NK-92 (cell line): ENCODE measurements around the gene TP53I13.
"Not testable (repeated sequence)": the region's sequence is repeated elsewhere in the genome, so short reads cannot be mapped to it uniquely, and the experiment has no call there.

Experiments used
- DNase-seq: peaks from one replicate; lab custom pipeline; 2025; ENCODE audit not compliant: unreplicated experiment; lab: John Stamatoyannopoulos, UW

TP53I13 gene, protein sequence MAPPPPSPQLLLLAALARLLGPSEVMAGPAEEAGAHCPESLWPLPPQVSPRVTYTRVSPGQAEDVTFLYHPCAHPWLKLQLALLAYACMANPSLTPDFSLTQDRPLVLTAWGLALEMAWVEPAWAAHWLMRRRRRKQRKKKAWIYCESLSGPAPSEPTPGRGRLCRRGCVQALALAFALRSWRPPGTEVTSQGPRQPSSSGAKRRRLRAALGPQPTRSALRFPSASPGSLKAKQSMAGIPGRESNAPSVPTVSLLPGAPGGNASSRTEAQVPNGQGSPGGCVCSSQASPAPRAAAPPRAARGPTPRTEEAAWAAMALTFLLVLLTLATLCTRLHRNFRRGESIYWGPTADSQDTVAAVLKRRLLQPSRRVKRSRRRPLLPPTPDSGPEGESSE

DNA sequence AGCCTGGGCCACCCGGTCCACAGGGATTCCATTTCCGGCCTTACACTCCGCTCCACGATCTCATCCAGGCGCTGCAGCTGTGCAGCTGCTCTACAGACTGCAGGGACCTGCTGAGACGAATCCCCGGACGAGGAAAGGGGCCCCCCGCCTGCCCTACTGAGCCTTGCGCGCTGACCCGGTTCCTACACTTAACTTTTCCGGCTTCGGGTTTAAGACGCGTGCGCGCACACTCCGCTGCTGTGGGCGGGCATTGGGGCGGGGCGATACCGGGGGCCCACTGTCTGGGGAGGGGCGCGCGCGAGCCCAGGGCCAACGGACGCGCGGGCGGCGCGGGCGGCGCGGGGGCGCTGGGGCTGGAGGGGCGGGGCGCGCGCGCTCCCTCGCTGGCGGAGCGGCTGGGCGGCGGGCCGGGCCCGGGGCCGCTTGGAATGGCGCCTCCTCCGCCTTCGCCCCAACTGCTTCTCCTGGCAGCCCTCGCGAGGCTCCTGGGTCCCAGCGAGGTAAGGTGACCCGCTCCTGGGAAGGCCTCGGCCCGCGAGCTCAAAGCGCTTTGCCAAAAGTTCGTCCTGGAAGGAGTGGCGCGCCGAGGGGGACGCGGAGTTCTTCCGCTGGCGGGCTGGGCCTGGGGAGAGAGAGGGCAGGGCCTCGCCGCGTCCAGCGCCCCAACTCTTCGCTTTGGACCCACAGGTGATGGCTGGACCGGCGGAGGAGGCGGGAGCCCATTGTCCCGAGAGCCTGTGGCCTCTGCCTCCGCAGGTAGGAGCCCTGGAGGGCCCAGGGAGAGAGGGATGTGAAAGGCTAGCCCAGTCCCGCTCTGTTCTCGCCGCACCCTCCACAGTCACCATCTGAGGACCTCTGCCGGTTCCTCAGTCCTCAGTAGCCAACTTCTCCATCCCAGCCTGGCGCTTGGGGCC is at the start of gene TP53I13:
TSS of gene TP53I13 (plus strand) at position 371 of the 914 bp plus-strand sequence. CDS start at position 429, 58 bp downstream.
- no peak for DNase-seq

DNA sequence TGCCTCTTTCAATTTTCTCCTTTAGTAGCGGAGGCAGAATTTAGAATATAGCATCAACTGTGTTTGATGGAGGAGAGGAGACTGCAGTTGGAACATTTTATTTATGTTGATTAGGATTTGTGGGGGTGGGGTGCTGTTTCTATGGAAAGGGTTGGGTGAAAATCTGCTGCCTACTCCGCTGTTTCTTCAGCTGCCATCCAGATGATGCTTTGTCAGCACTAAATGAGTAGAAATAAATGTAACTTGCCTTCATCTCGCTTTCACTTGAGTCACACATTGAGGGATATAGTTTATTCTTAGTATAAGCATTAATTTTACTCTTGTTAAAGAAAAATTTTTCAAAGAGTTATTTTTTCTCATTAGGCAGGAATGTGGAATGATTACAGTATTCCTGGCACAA is 43.8 kb upstream of the TP53I13 start:
- no peak for DNase-seq

DNA sequence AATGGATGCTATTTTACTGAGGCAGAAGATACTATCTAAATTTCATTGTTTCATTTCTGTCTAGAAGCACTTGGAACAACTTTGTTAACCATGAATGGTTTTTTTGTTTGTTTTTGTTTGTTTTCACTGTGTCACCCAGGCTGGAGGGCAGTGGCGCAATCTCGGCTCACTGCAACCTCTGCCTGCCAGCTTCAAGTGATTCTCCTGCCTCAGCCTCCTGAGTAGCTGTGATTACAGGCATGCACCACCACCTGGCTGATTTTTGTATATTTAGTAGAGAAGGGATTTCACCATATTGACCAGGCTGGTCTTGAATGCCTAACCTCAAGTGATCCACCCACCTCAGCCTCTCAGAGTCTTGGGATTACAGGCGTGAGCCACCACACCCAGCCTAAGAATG is 42.2 kb upstream of the TP53I13 start:
- DNase-seq = no peak

DNA sequence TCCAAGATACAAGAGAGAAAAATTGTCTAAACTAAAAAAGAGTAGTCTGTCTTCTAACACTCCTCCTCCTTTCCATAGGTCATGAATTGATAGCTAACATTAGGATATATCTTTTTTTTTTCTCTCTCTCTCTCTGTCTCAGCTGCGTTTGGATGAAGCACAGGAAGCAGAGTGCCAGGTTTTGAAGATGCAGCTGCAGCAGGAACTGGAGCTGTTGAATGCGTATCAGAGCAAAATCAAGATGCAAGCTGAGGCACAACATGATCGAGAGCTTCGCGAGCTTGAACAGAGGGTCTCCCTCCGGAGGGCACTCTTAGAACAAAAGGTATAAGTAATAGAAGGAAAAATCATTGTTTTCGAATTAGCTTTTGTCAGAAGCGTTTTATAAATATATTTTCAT is 34.5 kb upstream of the TP53I13 start:
- no peak for DNase-seq

DNA sequence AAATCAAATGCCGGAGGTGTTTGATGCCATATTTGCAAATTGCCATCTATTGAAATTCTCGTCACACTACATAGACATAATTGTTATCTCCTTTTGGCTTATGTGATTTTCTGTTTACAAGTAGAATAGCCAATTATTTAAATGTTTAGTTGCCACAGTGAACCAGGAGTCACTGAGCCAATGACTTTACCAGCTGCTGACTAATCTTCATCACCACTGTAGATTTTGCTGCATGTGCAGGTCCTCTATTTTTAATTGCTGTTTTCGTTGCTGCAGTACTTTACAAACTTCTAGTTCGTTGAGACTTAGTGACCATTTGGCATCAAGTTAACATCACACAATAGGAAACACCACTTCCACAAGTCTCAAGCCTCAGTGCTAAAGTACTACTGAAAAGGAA is 24.4 kb upstream of the TP53I13 start:
- DNase-seq = no peak

DNA sequence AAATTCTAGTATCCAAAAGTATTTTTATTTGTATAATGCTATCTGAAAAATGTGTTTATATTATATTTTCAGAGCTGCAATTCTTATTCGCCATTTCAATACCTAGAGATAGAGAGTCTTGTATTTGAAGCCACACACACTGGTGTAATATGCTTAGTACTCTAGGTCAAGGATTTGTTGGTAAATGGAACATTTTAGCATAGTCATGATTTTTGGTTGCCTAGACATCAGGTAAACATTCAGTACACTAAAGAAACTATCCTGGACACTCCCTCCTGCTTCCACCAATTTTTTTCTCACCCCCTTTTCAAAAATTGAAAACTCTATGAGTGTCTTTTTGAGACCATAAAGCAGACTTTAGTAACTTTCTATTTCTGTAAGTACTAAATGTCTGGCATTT is 22.4 kb upstream of the TP53I13 start:
- no peak for DNase-seq

DNA sequence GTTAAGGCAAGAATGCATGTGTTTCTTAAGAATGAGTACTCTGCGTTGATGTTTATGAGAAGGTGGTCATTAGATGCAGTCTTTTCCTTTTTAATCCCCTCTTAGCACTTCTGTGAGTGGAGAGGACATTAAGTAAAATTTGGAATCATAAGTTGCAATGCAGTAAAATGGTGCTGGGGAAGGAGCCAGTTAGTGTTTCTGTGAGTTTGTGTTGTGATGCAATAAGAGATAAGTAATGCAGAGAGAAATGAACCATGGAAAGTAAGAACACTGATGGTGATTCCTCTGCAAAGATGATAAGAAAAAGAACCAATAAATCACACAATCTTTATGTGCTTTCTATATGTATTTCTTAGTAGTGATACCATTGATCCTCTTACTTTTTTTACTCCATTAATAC is 21.7 kb upstream of the TP53I13 start:
- DNase-seq = no peak

DNA sequence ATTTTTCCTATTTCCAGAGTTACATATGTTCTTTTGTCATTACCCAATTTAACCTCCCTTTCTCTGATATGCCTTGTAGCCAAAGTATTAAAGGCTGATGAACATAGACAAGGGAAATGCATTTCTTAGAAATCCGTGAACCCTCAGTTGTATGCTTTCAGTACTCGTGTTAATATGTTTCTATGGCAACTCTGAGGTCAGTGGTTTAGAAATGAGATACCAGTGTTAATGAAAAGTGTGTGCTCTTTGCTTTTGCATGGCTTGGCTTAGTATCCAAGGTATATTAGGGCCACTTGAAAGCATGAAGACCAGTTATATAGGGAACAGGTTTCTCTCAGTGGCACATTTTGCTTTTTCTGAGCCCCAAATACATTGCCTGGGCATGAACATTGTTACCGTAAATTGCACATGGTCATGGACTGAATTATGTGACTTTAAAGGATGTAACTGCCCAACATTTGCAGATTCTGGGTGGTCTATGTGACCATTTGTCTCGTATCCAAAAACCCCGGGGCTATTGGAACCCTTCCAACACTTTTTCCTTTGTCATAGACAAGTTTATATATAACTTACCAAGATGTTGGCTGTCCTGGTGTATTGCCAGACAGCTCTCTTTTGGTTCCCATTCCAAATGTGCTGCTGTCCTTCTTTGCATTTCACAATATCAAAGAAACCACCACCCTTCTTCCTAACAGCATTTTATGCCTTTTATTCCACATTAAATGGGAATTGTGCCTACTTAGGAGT is 19.2 kb upstream of the TP53I13 start:
- no peak for DNase-seq

DNA sequence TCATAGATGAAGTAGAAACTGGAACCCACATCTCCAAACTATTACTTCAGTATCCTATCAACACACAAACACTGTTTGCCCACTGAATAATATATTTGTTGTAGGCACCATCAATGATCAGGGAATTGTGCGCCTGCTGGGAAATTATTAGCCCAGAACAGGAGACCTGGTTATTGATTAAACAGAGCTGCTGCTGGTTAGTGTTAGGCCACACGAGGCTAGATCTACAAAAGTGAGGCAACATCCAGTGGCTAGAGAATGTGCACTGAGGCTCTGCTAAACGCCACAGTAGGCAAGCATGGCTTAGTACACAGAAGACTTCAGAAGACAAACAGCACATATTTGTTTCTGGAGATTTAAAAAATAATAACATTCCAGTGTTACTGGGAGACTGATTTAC is 12.7 kb upstream of the TP53I13 start:
- DNase-seq = no peak

DNA sequence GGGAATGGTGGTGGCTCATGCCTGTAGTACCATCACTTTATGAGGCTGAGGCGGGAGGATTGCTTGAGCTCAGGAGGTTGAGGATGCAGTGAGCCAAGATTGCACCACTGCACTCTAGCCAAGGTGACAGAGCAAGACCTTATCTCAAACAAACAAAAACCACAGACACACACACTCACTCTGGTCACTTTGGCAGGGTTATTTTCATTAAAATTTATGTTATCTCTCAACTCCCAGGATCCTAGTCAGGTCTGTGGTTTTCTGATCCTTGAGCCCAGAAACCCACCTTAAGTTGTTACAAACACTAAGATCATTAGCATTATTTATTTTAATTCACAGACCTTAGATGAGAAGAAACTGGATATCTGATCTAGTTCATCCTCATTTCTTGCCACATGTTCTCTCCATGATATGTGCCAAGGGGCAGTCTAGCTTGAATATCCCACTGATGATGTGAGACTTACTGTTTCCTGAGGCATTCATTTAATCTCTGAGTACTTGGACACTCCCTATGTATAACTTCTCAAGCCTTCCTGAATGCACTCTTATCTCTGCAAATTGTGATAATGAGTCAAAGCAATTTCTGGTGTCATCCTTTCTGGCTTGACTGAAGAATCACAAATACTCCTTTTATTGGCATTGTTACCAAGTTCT is 11.3 kb upstream of the TP53I13 start:
- no peak for DNase-seq

DNA sequence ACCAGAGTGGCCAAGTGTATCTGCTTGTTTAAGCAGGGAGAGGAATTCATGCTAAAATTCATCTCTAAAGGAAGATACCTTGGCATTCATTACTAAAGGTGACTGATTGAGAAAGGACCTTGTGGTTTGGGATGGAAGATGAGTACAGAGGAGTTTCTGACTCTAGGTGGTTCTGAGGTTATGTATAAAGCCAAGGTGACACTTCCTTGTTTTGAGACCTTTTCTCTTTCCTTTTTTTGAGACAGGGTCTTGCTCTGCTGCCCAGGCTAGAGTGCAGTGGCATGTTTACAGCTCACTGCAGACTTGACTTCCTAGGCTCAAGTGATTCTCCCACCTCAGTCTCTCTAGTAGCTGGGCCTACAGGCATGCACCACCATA is 10.8 kb upstream of the TP53I13 start:
- no peak for DNase-seq

DNA sequence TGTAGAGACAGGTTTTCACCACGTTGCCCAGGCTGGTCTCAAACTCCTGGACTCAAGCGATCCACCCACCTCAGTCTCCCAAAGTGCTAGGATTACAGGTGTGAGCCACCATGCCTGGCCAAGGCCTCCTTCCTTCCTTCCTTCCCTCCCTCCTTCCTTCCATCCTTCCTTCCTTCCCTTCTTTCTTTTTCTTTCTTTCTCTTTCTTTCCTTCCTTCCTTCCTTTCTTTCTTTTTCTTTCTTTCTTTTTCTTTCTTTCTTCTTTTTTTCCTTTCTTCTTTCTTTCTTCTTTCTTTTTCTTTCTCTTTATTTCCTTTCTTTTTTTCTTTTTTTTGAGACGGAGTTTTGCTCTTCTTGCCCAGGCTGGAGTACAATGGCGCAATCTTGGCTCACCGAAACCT is 10.4 kb upstream of the TP53I13 start:
- not testable (repeated sequence) for DNase-seq

DNA sequence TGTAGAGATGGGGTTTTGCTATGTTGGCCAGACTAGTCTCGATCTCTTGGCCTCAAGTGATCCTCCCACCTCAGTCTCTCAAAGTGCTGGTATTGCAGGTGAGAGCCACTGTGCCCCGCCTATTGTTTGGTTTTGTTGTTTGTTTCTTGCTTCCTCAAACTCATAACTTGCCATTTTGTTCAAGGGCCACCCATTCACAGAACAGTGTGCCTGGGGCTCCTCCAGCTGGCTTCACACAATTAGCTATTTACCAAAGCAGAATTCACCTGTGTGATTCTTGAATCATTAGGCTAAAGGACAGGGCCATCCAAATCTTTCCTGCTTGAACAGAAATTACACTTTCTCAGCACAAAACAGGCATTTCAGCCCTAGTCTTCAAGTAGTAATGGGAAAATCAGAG is 8.9 kb upstream of the TP53I13 start:
- DNase-seq = no peak

DNA sequence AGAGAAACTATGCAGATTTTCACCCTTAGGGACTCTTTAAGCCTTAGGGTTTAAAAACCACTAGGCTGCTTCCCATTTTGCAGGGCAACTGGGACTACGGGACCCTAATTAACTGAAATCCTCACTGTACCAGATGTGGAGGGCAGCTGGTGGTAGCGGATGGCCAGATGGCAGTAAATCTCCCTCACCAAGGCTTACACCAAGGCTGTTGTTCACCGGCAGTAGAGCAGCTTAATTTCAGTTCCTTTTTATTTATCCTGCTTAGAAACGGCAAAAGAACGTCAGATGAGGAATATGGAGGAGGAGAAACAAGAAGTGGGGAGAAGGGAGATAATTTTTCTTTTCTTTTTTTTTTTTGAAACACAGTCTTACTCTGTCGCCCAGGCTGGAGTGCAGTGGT is 8.2 kb upstream of the TP53I13 start:
- no peak for DNase-seq

DNA sequence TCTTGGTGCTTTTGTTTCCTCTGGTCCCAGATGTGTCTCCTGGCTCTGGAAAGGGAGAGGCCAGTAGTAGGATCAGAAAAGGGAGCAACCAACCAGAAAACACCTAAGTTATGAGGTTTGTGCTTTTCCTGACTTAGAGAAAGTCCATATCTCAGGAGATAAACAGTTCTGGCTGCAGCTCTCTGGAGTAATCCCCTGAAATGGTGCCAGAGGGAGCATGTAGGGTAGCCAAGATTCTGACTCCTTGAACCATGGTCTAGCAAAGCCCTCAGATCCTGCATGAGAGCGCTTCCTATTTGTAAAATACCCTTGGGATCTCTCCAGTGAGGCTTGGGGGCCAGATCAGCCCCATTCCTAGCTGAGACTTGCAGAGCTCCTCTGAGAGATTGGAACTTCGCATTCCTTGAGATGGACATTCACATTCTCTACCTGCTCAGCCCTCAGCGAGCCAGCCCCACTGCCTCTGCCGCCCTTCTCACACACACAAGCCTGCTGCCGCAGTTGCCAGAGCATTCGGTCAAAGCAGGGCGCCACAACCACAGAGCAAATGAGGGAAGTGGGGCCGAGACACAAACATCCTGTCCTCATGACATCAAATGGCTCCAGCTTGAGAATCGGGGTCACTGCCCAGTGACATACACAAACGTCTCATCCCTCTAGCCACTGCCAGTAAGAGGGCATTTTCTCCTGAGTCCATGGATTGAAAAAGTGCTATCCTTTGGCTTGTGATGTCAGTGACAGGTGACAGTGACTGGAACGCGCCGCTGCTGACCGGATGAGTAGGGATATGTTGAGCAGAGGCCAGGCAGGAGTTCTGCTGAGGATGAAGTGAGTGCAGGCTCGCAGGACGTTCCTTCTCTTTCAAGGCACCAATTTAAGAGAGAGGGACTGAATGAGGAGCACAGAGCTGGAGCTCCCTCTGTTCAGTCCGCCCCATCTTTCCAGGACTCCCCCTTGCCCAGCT is 6.7 kb upstream of the TP53I13 start:
- DNase-seq = no peak

DNA sequence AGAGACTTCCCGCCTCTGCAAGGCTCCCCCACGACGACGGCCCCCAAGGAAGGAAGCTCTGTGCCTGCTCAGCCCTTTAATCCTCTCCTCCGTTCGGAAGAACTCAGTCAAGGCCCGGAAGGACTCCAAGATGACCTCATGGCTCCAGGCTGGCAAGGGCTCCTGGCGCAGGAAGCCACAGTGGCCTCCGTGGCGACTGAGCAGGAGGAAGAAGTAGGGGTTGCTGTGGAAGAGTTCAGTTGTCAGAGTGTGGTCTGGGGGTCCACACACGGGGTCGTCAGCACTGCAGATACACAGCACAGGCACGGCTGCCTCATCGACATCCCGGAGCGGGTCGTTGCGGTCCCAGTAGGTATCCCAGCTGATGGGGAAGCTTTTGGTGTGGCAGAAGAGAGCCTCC is 5.9 kb upstream of the TP53I13 start:
- DNase-seq = no peak

DNA sequence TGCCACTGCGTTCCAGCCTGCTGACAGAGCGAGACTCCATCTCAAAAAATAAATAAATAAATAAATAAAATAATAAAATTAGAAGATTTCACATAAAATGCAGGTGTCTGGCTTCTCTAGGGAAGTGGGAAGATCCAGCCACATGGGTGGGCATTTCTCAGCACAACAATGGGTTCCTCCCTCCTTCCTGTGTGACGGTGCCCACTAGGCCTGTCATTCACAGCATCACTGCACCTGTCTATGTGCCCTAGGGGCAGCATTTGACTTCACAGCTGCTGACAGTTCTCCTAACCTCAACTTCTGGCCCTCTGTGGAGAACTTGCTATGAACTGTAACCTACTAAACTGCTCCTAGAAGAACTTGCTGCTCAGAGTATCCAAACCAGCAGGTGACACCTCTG is 4.7 kb upstream of the TP53I13 start:
- DNase-seq = no peak

DNA sequence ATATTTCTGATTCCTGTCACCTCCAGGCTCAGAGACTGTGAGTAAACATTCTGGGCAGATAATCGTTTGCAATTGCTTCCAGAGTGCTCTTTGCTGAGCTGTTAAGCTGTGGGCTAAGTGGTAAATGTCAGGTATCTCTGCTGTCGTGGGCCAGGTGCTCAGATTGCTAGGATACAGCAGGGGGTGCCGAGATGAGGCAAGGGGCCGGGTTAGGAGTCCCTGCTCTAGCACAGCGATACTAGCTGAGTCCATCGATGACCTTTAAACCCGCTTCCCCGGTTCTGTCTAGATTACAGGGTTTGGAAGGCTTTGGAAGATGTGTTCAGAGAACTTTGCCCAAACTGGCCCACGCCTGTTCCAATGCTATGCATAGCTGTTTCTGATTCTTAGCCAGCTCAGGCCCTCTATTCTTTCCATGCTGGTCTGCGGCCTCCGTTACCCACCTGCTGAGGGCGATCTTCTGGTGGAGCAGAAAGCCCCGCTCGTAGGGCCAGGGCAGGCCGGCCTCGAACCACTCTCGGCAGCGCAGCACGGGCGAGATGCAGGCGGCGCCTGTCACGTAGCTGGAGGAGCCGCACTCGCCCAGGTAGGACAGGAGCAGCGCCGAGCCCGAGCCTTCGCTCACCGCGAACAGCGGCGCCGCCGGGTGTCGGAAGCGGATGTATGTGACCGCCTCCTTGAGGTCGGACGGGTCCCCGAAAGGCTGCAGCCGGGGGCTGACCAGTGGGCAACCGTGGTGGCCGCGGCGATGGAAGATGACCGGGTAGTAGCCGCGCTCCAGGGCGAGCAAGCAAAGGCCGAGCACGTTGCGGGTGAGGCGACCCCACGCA is 2.6 kb upstream of the TP53I13 start:
- DNase-seq = no peak
